Adipose tissue (tissue), 3 donors: ENCODE measurements around the gene TSPEAR. TPM values are rescaled to one million over a fixed set of nuclear protein-coding genes. Genes with fewer than 3 reads are reported as not detected.

ENCODE experiments used
- H3K27ac ChIP-seq: one replicate; pipeline ENCODE4 v1.5.1; 2013; ENCODE audit warnings: low read depth, low read length
- WGBS, 3 donors: extraction: QIAGEN DNeasy Blood & Tissue Kit; methylation state at CpG; one replicate each; pipeline ENCODE4 v1.1.7; 2013; 5-methylcytosine and 5-hydroxymethylcytosine counted together
- polyA plus RNA-seq, 3 donors: library from polyadenylated mRNA; stranded (reverse); fragments of 200-250 nt; gene quantifications; one replicate each; pipeline ENCODE4 v1.2.3, GENCODE V29; 2013
- donor health status: healthy with polysubstance abuse.
- donor health status: Bipolar disorder and iron deficiency.
- donor health status: healthy.

TSPEAR gene
- polyA plus RNA-seq, 3 donors, result 0.07 to 0.56 (median 0.10) TPM

DNA sequence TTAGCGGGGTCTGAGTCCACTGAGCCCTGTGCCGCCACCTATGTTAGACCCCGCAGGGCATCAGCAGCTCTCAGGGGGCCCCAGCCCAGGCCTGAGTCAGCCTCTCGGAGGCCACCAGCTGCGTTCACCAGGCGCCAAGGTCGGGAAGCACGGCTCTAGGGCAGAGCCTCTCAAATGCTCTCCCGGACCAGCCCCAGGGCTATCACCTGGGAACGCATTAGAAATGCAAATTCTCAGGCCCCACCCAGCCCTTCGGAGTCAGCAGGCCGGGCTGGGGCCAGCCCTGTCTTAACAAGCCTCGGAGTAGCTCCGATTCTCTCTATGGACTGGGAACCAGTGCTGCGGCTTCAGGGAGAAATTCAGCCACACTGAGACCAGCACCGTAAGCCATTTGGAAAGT lies 37.2 kb upstream of the TSPEAR start:
- WGBS, 3 donors, result 34 to 67% (median 62%) methylated on average over 16 of the region's 16 CpGs
- no peak overlapping the region for H3K27ac ChIP-seq

DNA sequence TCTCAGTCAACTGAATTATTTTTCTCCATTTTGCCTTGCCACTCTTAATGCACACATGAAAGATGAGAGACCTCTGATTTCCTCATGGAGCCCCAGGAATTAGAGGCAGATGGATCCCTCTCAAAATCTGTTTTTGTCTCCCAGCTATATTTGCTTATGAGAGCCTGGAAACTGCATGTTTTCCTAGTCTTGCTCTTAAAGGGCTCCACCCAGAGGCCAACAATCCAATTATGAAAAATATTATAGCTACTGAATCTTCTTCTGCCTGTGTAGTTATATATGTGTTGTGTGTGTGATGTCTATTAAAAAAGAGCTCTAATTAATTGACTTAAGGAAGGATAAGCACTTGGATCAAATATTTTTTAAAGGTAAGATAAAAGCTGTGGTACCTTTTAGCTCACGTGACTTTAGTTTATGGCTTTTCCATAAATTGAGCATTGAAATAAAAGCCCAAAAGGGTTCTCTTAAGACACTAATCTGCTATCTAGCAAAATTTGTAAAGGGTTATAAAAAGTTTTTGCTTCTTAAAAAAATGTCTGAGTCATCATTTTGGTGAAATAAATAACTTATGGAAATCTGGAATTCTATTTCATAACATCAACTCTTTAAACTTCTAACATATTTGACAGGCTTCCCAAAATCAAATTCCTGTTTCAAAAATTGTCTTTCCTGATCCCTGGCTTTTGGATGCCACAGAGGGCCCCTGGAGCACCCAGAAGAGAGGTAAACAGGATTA lies 31.2 kb upstream of the TSPEAR start:
- no peak overlapping the region for H3K27ac ChIP-seq
- WGBS, 3 donors, result 84 to 96% (median 93%) methylated on average over 1 of the region's 1 CpG

DNA sequence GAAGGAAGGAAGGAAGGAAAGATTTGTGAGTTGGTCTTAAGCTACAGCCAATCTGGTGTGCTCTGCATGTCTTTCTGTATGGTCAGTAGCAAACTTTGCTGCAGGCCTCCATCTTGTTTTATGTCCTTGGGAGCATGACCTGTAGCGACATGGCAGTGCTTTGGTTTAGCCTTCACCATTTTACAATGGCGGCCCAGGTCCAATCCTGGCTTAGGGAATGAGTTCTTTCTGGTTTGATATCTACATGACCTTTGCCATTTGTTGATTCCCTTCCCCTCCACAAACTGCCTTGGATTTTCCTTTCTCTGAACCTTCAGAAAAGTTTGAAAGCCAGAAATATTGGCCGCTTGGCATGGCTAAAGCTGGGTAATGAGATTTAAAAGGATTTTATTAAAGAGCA lies 30.5 kb upstream of the TSPEAR start:
- WGBS, 3 donors, result 93 to 96% (median 96%) methylated on average over 3 of the region's 3 CpGs
- no peak overlapping the region for H3K27ac ChIP-seq

DNA sequence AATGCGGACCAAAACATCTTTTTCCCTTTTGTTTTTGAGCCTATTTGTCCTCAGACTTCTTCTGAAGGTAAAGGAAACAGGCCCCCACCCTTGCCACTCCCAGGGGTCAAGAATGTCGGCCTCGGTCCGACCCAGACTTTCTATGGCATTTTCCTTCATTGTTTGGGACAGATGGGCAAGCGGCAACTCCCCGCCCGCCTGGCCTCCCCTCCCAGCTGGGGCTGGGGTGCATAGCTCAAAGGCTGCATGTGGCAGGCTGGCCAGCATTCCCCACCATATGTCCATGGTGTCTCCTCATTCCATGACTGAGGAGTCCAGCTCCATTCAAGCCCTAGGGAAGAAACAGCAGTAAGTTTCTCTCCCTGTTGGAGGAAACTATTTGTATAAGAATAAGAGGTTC lies 29.4 kb upstream of the TSPEAR start:
- H3K27ac ChIP-seq, result no peak overlapping the region
- WGBS, 3 donors, result 74 to 89% (median 83%) methylated on average over 7 of the region's 7 CpGs

DNA sequence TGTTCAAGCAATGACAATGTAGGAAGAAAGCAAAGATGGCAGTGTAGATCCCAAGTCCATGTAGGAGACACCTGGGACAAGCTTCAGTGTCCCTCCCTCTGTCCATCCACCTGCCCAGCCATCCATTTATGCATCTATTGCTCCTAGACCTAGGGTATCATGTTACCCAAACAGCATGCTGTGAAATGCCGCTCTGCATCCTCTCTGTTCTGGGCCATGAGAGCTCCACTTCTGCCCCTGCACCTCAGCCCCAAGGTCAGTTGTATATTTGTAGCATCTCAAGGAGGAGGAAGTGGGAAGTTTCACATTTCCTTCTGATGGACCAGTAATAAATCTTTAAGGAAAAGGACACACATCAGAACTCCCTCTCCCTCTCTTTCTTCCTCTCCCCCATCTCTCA lies 27.9 kb upstream of the TSPEAR start:
- H3K27ac ChIP-seq, result no peak overlapping the region
- WGBS, 3 donors, result 92 to 100% (median 100%) methylated on average over 1 of the region's 1 CpG

DNA sequence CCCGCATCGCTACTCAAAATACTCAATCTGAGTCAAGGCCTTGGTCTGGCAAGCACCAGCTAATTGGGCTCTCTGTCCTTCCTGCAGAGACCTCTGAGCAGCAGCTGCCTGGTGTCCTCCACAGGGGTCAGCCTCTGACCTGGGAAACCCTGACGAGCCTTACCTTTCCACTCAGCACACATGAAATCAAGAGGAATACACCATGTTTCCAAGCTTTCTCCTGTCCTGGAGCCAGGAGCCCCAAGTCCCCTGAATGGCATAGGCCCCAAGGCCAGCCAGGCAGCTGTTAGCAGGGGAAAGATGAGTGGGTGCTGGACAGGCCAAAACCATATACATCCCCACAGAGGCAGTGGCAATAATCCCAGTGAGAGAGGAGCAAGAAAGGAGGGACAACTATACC lies 27.2 kb upstream of the TSPEAR start:
- WGBS, 3 donors, result 70 to 96% (median 80%) methylated on average over 3 of the region's 3 CpGs
- no peak overlapping the region for H3K27ac ChIP-seq

DNA sequence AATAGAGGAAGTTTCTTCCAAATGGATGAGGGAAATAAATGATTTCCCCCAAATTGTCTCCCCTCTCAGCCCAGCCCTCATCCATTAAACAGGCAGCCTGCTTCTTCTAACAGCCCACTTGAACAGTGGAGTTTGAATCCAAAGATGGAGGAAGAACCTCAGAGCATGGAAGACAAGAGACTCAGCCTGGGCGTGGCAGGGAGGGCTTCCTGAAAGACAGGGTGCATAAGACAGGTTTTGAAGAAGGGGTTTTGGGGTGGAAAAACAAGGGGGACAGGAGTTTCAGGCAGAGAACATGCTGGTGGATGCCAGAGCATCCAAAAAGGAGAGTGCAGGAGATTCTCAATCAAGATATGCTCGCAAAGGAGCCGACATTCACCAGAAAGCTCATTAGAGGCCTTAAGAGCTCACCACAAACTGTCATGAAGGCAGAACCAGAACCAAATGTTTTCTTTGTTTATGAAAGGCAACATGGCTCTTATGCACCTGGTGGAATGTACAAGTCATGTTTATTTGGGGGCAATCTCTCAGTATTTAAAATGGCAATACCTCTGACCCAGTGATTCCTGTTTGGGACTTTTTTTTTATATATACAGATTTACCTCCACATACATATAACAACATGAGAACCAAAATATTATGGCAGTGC lies 26.5 kb upstream of the TSPEAR start:
- H3K27ac ChIP-seq, result no peak overlapping the region
- WGBS, 3 donors, result 65 to 75% (median 69%) methylated on average over 3 of the region's 3 CpGs

DNA sequence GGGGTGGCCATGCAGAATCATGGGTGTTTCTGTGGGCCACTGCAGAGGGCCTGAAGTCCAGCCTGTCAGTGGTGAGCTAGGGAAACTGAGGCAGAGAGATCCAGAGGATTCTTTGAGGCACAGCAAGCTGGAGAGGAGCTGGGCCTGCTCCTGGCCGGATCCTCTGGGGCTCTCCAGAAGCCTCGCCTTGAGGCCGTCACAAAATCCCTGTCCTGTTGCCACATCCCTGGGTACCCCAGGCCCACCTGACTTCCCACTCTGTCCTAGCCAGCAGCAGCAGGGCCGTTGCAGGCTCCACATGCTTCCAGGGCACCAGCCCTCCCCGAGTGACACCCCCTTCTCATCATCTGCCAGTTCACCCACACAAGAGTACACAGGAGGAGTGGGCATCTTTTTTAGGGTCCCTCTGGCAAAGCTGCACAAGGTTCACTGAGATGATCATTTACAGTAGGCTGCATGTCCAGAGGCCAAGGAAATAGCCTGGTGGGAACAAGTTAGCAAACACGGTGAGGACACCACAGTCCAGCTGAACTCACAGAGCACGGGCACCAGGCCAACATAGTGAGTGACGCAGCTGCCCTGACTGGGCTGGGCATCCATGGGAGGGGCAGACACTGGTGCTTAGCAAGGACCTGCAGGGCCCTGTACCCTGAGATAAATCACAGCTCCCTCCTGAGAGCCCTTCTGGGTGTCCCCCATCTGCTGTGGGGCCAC lies 25.1 kb upstream of the TSPEAR start:
- no peak overlapping the region for H3K27ac ChIP-seq
- 83 to 93% (median 90%) methylated on average over 8 of the region's 8 CpGs for whole genome bisulfite sequencing, 3 donors

DNA sequence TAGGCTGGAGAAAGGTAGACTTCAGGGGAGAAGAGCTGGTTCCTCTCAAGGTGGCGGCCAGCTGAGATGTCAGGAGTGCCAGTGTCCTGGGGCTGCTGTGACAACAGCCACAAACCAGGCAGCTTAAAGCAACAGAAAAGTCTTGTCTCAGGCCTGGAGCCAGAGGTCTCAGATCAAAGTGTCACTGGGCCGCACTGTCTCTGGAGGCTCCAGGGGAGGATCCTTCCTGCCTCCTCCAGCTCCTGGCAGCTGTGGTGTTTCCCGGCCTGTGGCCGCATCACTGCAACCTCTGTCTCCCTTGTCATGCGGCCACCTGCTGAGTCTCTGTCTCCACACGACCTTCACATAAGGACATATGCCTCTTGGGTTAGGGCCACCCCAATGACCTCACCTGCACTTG lies 24.4 kb upstream of the TSPEAR start:
- H3K27ac ChIP-seq, result no peak overlapping the region
- WGBS, 3 donors, result 71 to 87% (median 79%) methylated on average over 6 of the region's 6 CpGs

DNA sequence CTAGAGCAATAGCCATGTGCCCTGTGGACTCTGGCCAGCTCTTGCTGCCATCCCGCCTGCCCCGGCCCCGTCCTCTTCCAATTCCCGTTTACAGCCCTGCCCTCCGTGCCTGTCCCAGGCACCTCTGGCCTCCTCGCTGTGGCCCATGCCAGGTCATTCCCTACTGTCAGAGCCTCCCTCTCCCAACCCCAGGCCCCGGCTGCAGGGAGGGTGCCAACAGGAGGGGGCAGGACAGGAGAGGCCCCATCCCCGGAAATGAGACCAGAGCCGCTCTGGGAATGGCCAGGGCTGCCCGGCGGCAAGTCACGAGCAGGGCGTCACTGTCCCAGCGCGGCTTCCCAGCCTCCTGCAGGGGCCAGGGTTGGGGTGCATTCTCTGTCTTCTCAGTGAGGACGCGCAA lies 23.5 kb upstream of the TSPEAR start:
- WGBS, 3 donors, result 91 to 95% (median 92%) methylated on average over 16 to 17 of the region's 17 CpGs
- no peak overlapping the region for H3K27ac ChIP-seq

DNA sequence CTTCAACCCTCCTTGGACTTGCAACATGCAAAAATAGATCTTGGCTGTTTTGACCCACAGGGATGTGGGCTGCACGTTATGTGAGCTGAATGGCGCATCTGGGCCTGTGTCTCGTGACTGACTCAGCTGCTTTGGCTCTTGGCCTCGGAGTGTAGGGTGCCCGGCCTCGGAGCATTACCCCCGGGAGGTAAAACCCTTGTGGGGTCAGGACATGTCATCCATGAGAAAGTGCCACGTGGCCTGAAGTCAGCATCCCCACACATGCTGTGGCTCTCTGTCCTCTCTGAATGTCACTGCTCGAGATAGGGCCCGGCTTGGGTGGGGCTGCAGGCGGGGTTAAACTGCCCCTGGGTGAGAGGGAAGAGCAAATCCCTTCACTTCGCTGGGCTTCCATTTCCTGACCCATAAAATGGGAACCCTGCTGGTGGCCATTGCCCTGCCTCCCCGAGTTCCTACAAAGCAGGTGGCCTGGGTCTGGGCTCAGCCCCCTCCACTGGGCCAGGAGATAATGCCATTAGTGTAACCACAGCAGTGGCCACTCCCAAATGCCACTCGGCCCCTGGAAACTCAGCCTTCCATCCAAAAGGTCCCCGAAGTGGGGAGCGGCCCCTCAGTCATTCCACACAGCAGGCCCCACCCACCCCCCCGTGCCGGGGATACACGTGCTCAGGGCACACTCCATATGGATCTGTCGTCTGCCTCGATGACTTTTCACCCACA lies 22.8 kb upstream of the TSPEAR start:
- no peak overlapping the region for H3K27ac ChIP-seq
- 77 to 86% (median 81%) methylated on average over 21 of the region's 21 CpGs for WGBS, 3 donors

DNA sequence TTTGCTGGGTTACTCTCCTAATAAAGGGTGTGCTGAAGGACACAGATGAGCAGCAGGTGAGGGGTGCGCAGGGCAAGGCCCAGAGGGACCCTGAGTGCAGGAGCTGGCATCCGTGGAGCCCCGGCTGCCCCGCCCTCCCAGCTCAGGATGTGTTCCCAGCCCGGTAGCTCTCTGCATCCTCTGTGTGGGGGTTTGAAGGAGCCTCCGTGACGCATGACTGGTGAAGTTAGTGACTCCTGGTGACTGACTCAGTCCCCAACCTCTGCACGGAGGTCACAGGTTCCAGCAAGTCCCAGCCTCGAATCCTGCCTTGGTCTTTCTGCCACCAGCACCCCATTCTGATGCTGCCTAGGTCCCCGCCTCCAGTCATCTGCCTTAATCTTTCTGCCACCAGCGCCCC lies 21.6 kb upstream of the TSPEAR start:
- H3K27ac ChIP-seq, result no peak overlapping the region
- 79 to 86% (median 82%) methylated on average over 11 of the region's 11 CpGs for WGBS, 3 donors

DNA sequence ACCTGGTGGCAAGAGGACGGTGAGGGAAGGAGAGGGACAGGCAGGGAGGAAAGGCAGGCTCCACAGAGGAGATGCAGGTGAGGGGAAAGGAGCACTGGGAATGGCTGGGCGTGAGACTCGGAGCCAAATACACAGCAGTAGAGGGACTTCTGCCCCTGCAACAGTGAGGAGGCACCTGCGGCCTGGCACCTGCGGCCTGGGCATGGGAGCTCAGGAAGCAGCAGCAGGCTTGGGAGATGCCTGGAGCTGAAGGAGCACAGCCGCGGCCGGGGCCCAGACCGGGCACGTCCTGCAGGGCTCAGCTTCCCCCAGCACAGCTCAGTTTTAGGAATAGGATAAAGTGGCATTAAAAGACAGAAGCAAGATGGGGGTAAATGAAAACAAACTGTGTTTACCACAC lies 20.9 kb upstream of the TSPEAR start:
- WGBS, 3 donors, result 88 to 91% (median 90%) methylated on average over 10 of the region's 10 CpGs
- H3K27ac ChIP-seq, result no peak overlapping the region

DNA sequence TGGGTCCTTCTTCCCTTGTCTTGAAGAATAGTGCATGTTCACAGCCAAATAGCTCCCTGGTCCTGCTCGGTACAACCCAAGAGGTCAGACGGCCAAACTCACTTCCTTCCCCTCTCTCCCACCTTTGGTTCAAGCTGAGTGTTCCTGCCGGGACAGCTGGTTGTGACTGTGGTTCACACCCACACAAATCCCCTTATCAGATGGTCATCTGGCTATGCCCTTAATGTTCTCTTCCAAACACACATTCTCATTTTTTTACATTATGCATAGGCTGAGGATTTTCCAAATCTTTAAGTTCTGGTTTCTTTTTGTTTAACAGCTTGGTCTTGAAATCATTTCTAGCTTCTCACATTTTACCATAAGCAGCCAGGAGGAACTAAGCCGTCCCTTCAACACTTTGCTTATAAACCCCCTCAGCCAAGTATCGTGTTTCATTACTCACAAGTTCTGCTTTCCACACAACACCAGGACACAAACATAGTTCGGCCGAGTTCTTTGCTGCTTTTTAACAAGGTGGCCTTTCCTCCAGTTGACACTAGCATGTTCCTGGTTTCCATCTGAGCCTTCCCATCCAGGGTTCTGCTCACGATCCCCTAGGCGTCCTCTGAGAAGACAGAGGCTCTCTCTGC lies 19.7 kb upstream of the TSPEAR start:
- no peak overlapping the region for H3K27ac ChIP-seq
- WGBS, 3 donors, result 59 to 66% (median 64%) methylated on average over 9 of the region's 9 CpGs

DNA sequence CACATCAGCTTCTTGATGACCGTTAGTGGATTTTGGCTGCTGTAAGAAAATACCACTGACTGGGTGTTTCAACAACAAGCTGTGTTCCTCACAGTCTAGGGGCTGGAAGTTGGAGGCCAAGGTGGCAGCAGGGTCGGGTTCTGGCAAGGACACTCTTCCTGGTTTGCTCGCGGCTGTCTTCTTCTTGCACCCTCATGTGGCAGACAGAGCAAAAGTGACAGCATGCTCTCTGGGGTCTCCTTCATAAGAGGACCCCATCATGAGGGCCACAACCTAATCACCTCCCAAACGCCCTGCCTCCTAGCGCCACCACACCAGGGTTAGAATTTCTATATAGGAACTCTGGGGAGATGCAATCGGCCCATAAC lies 18.6 kb upstream of the TSPEAR start:
- 85 to 94% (median 90%) methylated on average over 7 of the region's 7 CpGs for WGBS, 3 donors
- H3K27ac ChIP-seq, result no peak overlapping the region

DNA sequence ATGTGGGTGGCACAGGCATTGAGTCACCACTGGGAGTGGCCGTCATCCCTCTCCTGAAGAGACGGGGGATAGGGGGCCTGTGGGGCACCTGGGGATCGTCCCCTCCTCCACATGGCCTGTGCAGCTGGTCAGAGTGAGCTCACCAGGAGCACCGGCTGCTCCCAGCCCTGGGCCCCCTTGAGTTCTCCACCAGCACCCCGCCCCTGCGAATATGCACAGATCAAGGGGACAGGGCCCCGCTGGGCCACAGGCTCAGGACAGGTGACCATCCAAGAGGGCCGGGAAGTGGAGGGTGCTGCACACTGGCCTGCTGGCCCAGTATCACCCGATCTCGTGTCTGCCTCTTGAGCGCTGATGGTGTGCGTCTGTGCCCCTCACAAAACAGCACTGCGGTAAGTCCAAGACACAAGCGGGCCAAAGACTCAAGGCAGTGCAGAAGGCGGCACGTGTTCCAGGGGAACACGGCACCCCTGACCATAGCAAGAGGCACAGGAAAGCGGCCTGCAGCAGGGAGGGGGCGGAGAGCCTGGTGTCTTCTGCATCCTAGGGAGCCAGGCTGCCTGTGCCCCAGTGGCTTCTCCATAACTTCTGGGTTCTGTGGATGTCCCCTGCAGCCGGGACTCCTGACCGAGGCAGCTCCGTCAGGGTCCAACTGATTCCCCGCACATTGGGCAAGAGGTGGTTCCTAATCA lies 18.1 kb upstream of the TSPEAR start:
- 89 to 93% (median 90%) methylated on average over 21 to 23 of the region's 23 CpGs for WGBS, 3 donors
- no peak overlapping the region for H3K27ac ChIP-seq

DNA sequence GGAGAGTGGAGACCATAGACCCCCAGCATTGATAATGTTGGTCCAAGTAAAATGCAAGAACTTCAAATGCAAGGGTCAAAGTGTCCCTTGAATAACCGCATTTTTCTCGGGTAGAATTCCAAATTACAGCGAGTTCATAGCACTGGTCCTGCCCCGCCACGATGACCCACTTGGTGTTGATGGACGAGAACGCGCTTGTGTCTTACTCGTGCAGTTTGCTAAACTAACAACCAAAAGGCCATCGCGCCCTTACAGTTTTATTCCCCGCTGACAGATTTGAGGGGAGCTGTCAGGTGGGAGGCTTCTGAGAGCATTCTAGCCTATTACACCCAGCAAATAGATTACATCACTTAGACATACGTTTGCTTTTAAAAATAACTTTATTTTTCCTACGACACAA lies 17.3 kb upstream of the TSPEAR start:
- 79 to 93% (median 93%) methylated on average over 14 of the region's 14 CpGs for WGBS, 3 donors
- no peak overlapping the region for H3K27ac ChIP-seq

DNA sequence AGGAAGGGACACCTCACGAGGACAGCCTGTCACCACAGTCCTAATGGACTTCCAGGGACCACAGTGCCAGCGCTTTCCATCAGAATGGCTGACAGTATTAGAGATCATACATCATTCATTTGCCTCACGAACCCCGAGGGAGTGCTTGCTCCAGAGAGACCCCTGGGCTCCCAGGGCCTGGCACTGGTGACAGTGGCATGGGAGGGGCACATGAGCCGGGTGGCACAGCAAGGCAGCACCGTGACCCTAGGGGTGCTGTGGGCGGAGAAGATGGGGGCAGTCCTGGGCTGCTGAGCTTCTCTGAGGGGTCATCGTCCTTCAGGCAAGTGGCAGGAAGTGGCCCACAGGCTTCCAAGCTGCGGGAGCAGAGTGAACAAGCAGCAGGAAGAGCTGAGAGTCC lies 16.4 kb upstream of the TSPEAR start:
- 65 to 68% (median 67%) methylated on average over 9 of the region's 9 CpGs for WGBS, 3 donors

More for the DNA sequence above, 16.4 kb upstream of the TSPEAR start:
- no peak overlapping the region for H3K27ac ChIP-seq
